Transverse colon (tissue), 4 donors: Measurements from ENCODE around the gene NUCB2. TPM values are rescaled to one million over a fixed set of nuclear protein-coding genes. Genes with fewer than 3 reads are reported as not detected.

Experiments
- DNase-seq: peaks from one replicate; pipeline ENCODE4 v3.0.0-alpha.2; 2019
- H3K27ac ChIP-seq, 4 donors: fragments of 200-600 bp; sonication (generic); 2 replicates each; pipeline ENCODE4 v1.5.1; 2016 to 2018; ENCODE audit warnings: inconsistent platforms in 4 of 4
- H3K27me3 ChIP-seq: fragments of 200-600 bp; sonication (generic); 2 replicates; pipeline ENCODE4 v1.5.1; 2017; ENCODE audit warnings: inconsistent platforms
- H3K36me3 ChIP-seq, 4 donors: fragments of 200-600 bp; sonication (generic); 2 replicates each; pipeline ENCODE4 v1.5.1; 2017 to 2019; ENCODE audit warnings: inconsistent platforms in 4 of 4
- H3K4me1 ChIP-seq, 4 donors: fragments of 200-600 bp; sonication (generic); 2 replicates each; pipeline ENCODE4 v1.5.1; 2017 to 2020; ENCODE audit warnings: inconsistent platforms in 4 of 4
- H3K4me3 ChIP-seq, 4 donors: fragments of 200-600 bp; sonication (generic); 1 replicate in 1 of 4; 2 replicates in 3 of 4; pipeline versions ENCODE4 v1.5.1 to v1.6.1; 2017 to 2019; ENCODE audit warnings: inconsistent platforms in 4 of 4
- H3K9me3 ChIP-seq, 2 donors: fragments of 200-600 bp; sonication (generic); 2 replicates each; pipeline ENCODE4 v1.5.1; 2017 to 2019; ENCODE audit warnings: inconsistent platforms in 2 of 2
- CTCF ChIP-seq, 5 experiments: fragments of 200-600 bp in 3 of 5; fragments of 450-650 bp in 2 of 5; sonication (generic) in 3 of 5; IDR thresholded peaks; 1 replicate in 2 of 5; 2 replicates in 3 of 5; pipeline ENCODE4 v1.5.1; 2016 to 2017; ENCODE audit warnings: antibody characterized with exemption in 5 of 5, inconsistent platforms in 3 of 5, mild to moderate bottlenecking in 2 of 5, moderate library complexity in 1 of 5
- EP300 ChIP-seq: sonication (generic); formaldehyde crosslinking; IDR thresholded peaks from one replicate; pipeline ENCODE4 v1.6.1; 2017; ENCODE audit warnings: antibody characterized with exemption, low read depth
- POLR2A ChIP-seq: fragments of 450-650 bp; IDR thresholded peaks from one replicate; pipeline ENCODE4 v1.6.1; 2016; ENCODE audit warnings: antibody characterized with exemption, mild to moderate bottlenecking, moderate library complexity
- POLR2AphosphoS5 ChIP-seq, 3 donors: sonication (generic); formaldehyde crosslinking; IDR thresholded peaks; one replicate each; pipeline ENCODE4 v1.6.1; 2016; ENCODE audit warnings: antibody characterized with exemption in 3 of 3
- WGBS, 2 donors: methylation state at CpG; one replicate each; pipeline ENCODE4 v1.1.5; 2018; ENCODE audit warnings: low coverage in 1 of 2; 5-methylcytosine and 5-hydroxymethylcytosine counted together
- in situ Hi-C, 4 donors: fragments of 200-750 bp; cut with MboI; loops; one replicate each; pipeline versions ENCODE4 v1.15.0 to v1.15.1; 2017; ENCODE audit warnings: low sequenced_read_pairs in 3 of 4, low pct_ligation_motif_present in 1 of 4, low pct_unique_long_range_greater_than_20kb in 1 of 4
- intact Hi-C: fragments of 100-400 bp; cut with DNase I; formaldehyde crosslinking; loops from one replicate; pipeline ENCODE4 v1.15.1; 2023; ENCODE audit warnings: low total_unique reads
- total RNA-seq, 4 donors: library from RNA; depleted of rRNA; stranded (reverse); fragments of >200 nt; gene quantifications; one replicate each; pipeline ENCODE4 v1.1.0, GENCODE V29; 2016

The NUCB2 gene
- total RNA-seq, 4 donors from 2014 or later: 5.0 to 28.9 (median 13.4) TPM

GRCh38 chr11:17244046-17244445, 32.5 kb upstream of the NUCB2 start:
- WGBS, 2 donors: 74 to 80% methylated on average over 1 to 2 of the region's 2 CpGs
- no peak for TF ChIP-seq EP300
- no peak for TF ChIP-seq POLR2AphosphoS5 (IDR thresholded peaks at IDR 0.05)
- no peak for TF ChIP-seq CTCF (IDR thresholded peaks at IDR 0.05)
- no peak for TF ChIP-seq POLR2A
- no peaks in the 10 kb centered on the region for H3K27me3 ChIP-seq
- intact Hi-C loops: no loop called here
- no peaks in the 10 kb centered on the region for H3K36me3 ChIP-seq
- no peak overlapping the region for H3K4me3 ChIP-seq
- no peaks in the 10 kb centered on the region for H3K4me1 ChIP-seq
- no peak for DNase-seq
- in situ Hi-C loops: loop anchor here in 2 of 4 donors (25.0 kb wide), 1 partner anchor 268 kb away; no protein-coding TSS in a partner anchor
- H3K27ac ChIP-seq: no peak overlapping the region
- H3K9me3 ChIP-seq: no peaks in the 10 kb centered on the region

- intact Hi-C loops: no loop called here
- H3K4me3 ChIP-seq: no peak overlapping the region
- H3K4me1 ChIP-seq: no peaks in the 10 kb centered on the region
- no peak for TF ChIP-seq CTCF (IDR thresholded peaks at IDR 0.05)
- H3K9me3 ChIP-seq: no peaks in the 10 kb centered on the region
- H3K36me3 ChIP-seq: no peaks in the 10 kb centered on the region
- no peak overlapping the region for H3K27ac ChIP-seq
- DNase-seq: no peak
- in situ Hi-C loops: no loop called here
- no peaks in the 10 kb centered on the region for H3K27me3 ChIP-seq
Observed at GRCh38 chr11:17250561-17251350, 25.8 kb upstream of the NUCB2 start.

GRCh38 chr11:17252704-17253103, 23.8 kb upstream of the NUCB2 start:
- WGBS, 2 donors: 66% methylated on average over 4 of the region's 4 CpGs; no CpG with 5 or more reads in 1 of the 2 donors
- Histone ChIP-seq H3K4me1 (no peaks in the 10 kb centered on the region), H3K27me3 (no peaks in the 10 kb centered on the region), H3K4me3 (no peak overlapping the region), H3K27ac (no peak overlapping the region), H3K9me3 (no peaks in the 10 kb centered on the region), H3K36me3 (no peaks in the 10 kb centered on the region)
- TF ChIP-seq POLR2AphosphoS5 (IDR thresholded peaks at IDR 0.05): no peak
- TF ChIP-seq POLR2A: no peak
- no peak for TF ChIP-seq CTCF (IDR thresholded peaks at IDR 0.05)
- in situ Hi-C loops (no loop called here), intact Hi-C loops (no loop called here)
- DNase-seq: no peak

DNA sequence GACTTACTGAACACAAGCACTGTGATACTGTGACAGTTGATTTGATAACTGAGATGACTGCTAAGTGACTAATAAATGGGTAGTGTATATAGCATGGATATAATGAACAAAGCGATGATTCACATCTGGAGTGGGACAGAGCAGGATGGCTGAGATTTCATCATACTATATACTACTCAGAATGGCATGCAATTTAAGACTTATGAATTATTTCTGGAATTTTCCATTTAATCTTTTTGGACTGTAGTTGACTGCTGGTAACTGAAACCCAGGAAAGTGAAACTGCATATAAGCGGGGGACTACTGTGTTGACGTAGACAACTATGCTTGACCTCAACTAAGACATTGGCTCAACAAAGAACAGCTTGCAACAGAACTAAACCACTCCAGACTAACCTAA, 20.0 kb upstream of the NUCB2 start:
- Histone ChIP-seq H3K36me3 (no peaks in the 10 kb centered on the region), H3K27me3 (no peaks in the 10 kb centered on the region), H3K27ac (no peak overlapping the region), H3K4me3 (no peak overlapping the region), H3K4me1 (peaks cover 0 to 3% (median 0%) of the 10 kb centered on the region in 4 donors), H3K9me3 (no peaks in the 10 kb centered on the region)
- WGBS, 2 donors: 62 to 73% methylated on average over 3 of the region's 3 CpGs
- DNase-seq: no peak
- in situ Hi-C loops (no loop called here), intact Hi-C loops (no loop called here)
- TF ChIP-seq EP300 (no peak), POLR2A (no peak), CTCF (IDR thresholded peaks at IDR 0.05) (no peak), POLR2AphosphoS5 (IDR thresholded peaks at IDR 0.05) (no peak)
